HG03066 (cell line): Measurements from ENCODE around the gene SLC3A2.
"Not testable (repeated sequence)": the region's sequence is repeated elsewhere in the genome, so short reads cannot be mapped to it uniquely, and the experiment has no call there.

ENCODE experiments used
- ATAC-seq: cut with Tn5 transposase; IDR thresholded peaks from one replicate; pipeline ENCODE4 v1.9.1; 2021; ENCODE audit warnings: low read depth; ENCODE audit not compliant: unreplicated experiment

The SLC3A2 gene

GRCh38 chr11:62851807-62852522 lies 28.7 kb upstream of the SLC3A2 start:
- ATAC-seq, result no peak

- ATAC-seq, result no peak
Measured at GRCh38 chr11:62852523-62853188, 28.0 kb upstream of the SLC3A2 start.

GRCh38 chr11:62853279-62853965 lies 27.3 kb upstream of the SLC3A2 start:
- no peak for ATAC-seq

GRCh38 chr11:62854013-62854824 lies 26.5 kb upstream of the SLC3A2 start:
- no peak for ATAC-seq

GRCh38 chr11:62854825-62855570 lies 25.7 kb upstream of the SLC3A2 start:
- ATAC-seq, result no peak

GRCh38 chr11:62855571-62856332 lies 24.9 kb upstream of the SLC3A2 start:
- peak; percentile 81 for ATAC-seq

- no peak for ATAC-seq
Measured at GRCh38 chr11:62856333-62856895, 24.3 kb upstream of the SLC3A2 start.

GRCh38 chr11:62857541-62857982 lies 23.1 kb upstream of the SLC3A2 start:
- ATAC-seq, result no peak

GRCh38 chr11:62858201-62858600 lies 22.5 kb upstream of the SLC3A2 start:
- ATAC-seq, result no peak

GRCh38 chr11:62859281-62859703 lies 21.4 kb upstream of the SLC3A2 start:
- ATAC-seq, result not testable (repeated sequence)

- no peak for ATAC-seq
Measured at GRCh38 chr11:62860835-62861563, 19.7 kb upstream of the SLC3A2 start.

GRCh38 chr11:62861564-62862192 lies 19.0 kb upstream of the SLC3A2 start:
- not testable (repeated sequence) for ATAC-seq

- ATAC-seq, result no peak
Measured at GRCh38 chr11:62863687-62864335, 16.9 kb upstream of the SLC3A2 start.

- no peak for ATAC-seq
Measured at GRCh38 chr11:62865635-62866034, 15.1 kb upstream of the SLC3A2 start.

- no peak for ATAC-seq
Measured at GRCh38 chr11:62874851-62875250, 5.8 kb upstream of the SLC3A2 start.

GRCh38 chr11:62875698-62876478 lies 4.8 kb upstream of the SLC3A2 start:
- no peak for ATAC-seq

GRCh38 chr11:62876712-62877111 lies 4.0 kb upstream of the SLC3A2 start:
- no peak for ATAC-seq
